HCT116 (cell line): Measurements from ENCODE around the gene PPIG.

Experiments used
- CEBPB ChIP-seq: IDR thresholded peaks from 2 replicates; pipeline ENCODE4 v1.6.1; 2012; ENCODE audit warnings: low read depth
- CTCF ChIP-seq, 3 experiments: fragments of 200-600 bp in 1 of 3; sonication (generic) in 1 of 3; IDR thresholded peaks in 2 of 3; conservative IDR thresholded peaks in 1 of 3; 2 replicates each; pipeline ENCODE4 v1.5.1; 2012 to 2017; ENCODE audit warnings: low read depth in 2 of 3, low read length in 2 of 3, antibody characterized with exemption in 1 of 3, borderline replicate concordance in 1 of 3, control low read depth in 1 of 3, mild to moderate bottlenecking in 1 of 3, mixed read lengths in 1 of 3, mixed run types in 1 of 3, moderate library complexity in 1 of 3; ENCODE audit not compliant: insufficient read depth in 1 of 3
- EGR1 ChIP-seq: IDR thresholded peaks from 2 replicates; pipeline ENCODE4 v1.6.1; 2012; ENCODE audit warnings: low read depth
- EZH2phosphoT487 ChIP-seq: fragments of 200-600 bp; IDR thresholded peaks from 2 replicates; pipeline ENCODE4 v1.6.1; 2018; ENCODE audit warnings: antibody characterized with exemption, borderline replicate concordance
- POLR2A ChIP-seq: IDR thresholded peaks from 2 replicates; pipeline ENCODE4 v1.7.0; 2011; ENCODE audit warnings: borderline replicate concordance; ENCODE audit not compliant: insufficient read depth, insufficient read length; ENCODE audit errors: extremely low read depth
- RAD21 ChIP-seq: IDR thresholded peaks from 2 replicates; pipeline ENCODE4 v1.6.1; 2012; ENCODE audit warnings: low read depth, mild to moderate bottlenecking
- REST ChIP-seq: IDR thresholded peaks from 2 replicates; pipeline ENCODE4 v1.6.1; 2012; ENCODE audit warnings: low read depth
- SP1 ChIP-seq: IDR thresholded peaks from 2 replicates; pipeline ENCODE4 v1.6.1; 2012; ENCODE audit warnings: low read depth
- YY1 ChIP-seq: IDR thresholded peaks from 2 replicates; pipeline ENCODE4 v1.6.1; 2011; ENCODE audit warnings: low read length, low read depth, moderate library complexity, mild to moderate bottlenecking; ENCODE audit not compliant: insufficient replicate concordance; ENCODE audit errors: extremely low read depth
- ZFX ChIP-seq: fragments of 450-650 bp; IDR thresholded peaks from 2 replicates; pipeline ENCODE4 v1.6.1; 2017
- ZNF274 ChIP-seq: fragments of 200-500 bp; sonication (Bioruptor generic); IDR thresholded peaks from 2 replicates; pipeline ENCODE4 v1.6.1; 2014; ENCODE audit warnings: mild to moderate bottlenecking, low read depth, low read length, inconsistent platforms

GRCh38 chr2:169676357-169676756 is 92.2 kb downstream of the PPIG start:
- TF ChIP-seq ZFX (no peak), CTCF (IDR thresholded peaks at IDR 0.05 in 2 of 3, conservative IDR thresholded peaks at IDR 0.05 in 1 of 3; ENCODE audit: borderline replicate concordance in 1 of 3, insufficient read depth in 1 of 3, low read depth in 2 of 3, low read length in 2 of 3) (peak; percentile 6 to 37 (median 35); a peak in 3 of 6 replicates), POLR2A (no peak), REST (no peak), EZH2phosphoT487 (no peak), SP1 (no peak), YY1 (no peak), ZNF274 (no peak), RAD21 (peak; percentile 25; the same call in 1 of the 2 replicates), CEBPB (no peak), EGR1 (no peak)
